ENCODE results near the gene PHF24.
"Not testable (repeated sequence)": the region's sequence is repeated elsewhere in the genome, so short reads cannot be mapped to it uniquely, and the experiment has no call there.

PHF24 gene

GRCh38 chr9:34957492-34958410 lies at the start of gene PHF24:
Gene PHF24, plus strand, starts transcription at chr9:34958285. Its CDS starts 13,014 bp downstream, at chr9:34971299.
- no peak for DNase-seq

GRCh38 chr9:34927061-34927460 lies 31.0 kb upstream of the PHF24 start:
- no peak for DNase-seq

- no peak for DNase-seq
Observed at GRCh38 chr9:34928921-34929320, 29.2 kb upstream of the PHF24 start.

- no peak for DNase-seq
Observed at GRCh38 chr9:34929506-34930102, 28.5 kb upstream of the PHF24 start.

DNA sequence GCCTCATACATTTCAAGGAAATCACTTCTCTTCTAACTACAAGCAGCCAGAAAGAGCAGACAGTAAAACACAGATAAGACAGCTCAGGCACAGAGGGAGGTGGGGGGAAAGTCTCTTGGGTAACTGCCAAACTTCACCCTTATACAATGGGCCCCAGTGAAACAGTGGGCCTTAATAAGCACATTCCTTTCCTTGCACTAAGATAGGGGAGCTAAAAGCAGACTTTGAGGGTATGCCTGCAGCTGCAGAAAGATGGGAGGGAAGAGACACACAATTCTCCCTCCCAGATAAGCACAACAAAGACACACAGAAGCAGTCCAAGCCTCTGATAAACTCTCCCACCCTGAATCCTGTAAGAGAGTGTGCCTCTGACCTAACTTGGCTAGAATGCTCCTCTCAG lies 18.1 kb upstream of the PHF24 start:
- not testable (repeated sequence) for DNase-seq

- no peak for DNase-seq
Observed at GRCh38 chr9:34948451-34948850, 9.6 kb upstream of the PHF24 start.

GRCh38 chr9:34954225-34954624 lies 3.9 kb upstream of the PHF24 start:
- no peak for DNase-seq

DNA sequence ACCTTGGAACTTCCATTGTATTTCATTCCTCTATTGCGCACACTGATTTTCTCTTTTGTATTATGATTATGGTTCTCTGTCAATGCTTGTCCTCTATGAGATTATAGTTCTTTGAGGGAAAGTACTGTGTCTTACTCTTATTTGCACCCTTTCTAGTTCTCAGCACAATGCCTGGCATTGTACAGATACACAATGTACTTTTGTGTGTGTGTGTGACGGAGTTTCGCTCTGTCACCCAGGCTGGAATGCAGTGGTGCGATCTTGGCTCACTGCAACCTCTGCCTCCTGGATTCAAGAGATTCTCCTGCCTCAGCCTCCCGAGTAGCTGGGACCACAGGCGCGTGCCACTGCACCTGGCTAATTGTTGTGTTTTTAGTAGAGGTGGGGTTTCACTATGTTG lies 2.0 kb upstream of the PHF24 start:
- DNase-seq = not testable (repeated sequence)

GRCh38 chr9:34956648-34957047 lies 1.4 kb upstream of the PHF24 start:
- DNase-seq = no peak

GRCh38 chr9:34958411-34958982 lies 412 bp downstream of the PHF24 start:
- DNase-seq = no peak

- DNase-seq = no peak
Observed at GRCh38 chr9:34959461-34959860, 1.4 kb downstream of the PHF24 start.

GRCh38 chr9:34961574-34962490 lies 3.7 kb downstream of the PHF24 start:
- no peak for DNase-seq

DNA sequence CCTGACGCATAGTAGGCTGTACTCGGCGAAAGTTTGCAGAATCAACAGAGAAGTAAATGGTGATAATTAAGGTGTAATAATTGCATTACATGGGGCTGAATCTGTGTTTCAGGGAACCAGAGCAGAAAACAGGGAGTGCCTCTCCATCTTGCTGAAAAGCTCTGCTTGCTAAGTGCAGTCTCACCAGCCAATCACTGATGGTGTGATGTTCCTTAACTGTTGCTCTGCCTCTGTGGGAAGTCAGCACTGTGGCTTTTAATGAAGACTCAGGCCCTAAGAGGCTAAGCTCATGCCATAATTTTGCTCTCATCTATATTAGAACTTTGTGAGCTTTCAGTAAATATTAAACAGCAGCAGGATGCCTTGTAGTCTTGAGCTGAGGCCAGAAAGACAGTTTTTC lies 4.5 kb downstream of the PHF24 start:
- DNase-seq = no peak

DNA sequence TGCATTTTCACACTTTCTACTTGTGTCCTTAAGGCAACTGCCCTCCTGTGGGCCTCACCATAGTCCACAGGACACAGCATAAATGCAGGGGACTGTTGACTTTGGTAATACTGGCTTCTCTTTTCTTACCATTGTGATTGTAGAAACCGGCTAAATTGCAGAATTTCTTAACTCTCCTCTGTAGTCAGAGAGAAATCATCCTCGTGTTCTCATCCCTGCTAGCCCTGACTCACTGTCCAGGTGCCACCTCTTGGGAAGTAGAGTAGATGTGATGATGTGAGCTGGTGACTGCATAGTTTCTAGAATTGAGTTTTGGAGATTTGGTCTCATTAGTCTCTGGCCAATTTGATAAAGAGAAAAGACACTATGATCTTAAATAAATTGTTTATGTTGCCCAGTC lies 5.5 kb downstream of the PHF24 start:
- no peak for DNase-seq

- no peak for DNase-seq
Observed at GRCh38 chr9:34964458-34964857, 6.4 kb downstream of the PHF24 start.

DNA sequence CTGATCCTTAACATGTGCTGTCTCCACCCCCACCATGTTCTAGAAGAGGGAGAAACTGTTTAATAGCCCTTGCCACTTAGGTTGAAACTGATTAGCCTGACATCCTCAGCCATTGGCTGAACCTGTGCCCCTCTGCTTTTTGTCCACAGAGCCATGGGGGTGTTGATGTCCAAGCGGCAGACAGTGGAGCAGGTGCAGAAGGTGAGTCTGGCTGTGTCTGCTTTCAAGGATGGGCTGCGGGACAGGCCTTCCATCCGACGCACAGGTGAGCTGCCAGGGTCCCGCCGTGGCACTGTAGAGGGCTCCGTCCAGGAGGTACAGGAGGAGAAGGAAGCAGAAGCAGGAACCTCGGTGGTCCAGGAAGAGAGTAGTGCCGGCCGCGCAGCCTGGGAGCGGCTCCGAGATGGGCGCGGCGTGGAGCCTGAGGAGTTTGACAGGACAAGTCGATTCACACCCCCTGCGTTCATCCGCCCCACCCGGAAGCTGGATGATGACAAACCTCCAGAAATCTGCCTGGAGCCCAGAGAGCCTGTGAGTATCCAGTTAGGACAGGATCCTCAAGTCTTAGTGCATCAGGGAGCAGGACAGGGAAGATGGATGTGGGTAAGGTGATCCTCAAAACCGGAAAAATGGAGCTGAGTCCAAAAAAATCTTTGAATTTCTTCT lies 13.2 kb downstream of the PHF24 start:
- no peak for DNase-seq

- DNase-seq = no peak
Observed at GRCh38 chr9:34974664-34975063, 16.6 kb downstream of the PHF24 start.

DNA sequence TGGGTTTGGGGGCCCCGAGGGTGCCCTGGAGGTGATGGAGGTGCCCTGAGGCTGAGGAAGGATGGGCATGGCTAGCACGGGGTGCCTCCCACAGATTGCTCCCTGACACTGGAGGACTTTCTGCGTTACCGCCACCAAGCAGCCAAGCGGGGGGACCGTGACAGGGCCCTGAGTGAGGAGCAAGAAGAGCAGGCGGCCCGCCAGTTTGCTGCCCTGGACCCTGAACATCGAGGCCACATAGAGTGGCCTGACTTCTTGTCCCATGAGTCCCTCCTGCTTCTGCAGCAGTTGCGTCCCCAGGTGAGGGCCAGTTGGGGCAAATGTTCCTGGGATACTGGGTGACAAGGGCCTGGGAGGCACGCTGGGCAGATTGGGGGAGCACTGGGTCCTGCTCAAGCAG lies 18.4 kb downstream of the PHF24 start:
- no peak for DNase-seq

GRCh38 chr9:34976992-34977391 lies 18.9 kb downstream of the PHF24 start:
- no peak for DNase-seq

DNA sequence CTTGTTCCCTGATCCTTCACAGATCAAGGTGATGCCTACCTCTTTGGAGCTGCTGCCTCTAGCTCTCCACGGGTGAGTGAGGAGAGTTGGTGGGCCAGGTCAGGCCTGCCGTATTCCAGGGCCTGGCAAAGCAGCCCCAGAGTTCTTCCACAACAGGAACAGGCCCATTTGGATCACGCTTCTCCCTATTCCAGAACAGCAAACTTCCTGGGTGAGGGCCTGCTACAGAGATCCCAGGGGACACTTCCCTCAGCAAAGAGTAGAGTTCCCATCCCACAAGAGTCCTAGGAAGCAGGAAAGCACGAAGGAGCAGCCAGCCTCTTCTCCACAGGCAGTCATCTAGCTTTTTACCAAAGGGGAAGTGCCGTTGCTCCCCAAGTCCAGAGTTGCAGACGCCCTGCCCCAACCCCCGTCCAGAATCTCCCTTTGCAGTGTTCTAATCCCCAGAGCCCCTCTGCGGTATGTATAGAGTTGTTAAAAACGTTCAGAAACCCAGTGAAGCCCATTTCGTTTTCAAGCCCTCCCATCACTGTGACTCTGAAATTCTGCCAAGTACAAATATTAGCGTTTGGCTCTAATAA lies 22.2 kb downstream of the PHF24 start:
- DNase-seq = no peak

- no peak for DNase-seq
Observed at GRCh38 chr9:34982361-34982760, 24.3 kb downstream of the PHF24 start.

- DNase-seq = no peak
Observed at GRCh38 chr9:34983209-34983608, 25.1 kb downstream of the PHF24 start.
